Endothelial cell (in vitro differentiated cells): Measurements from ENCODE around the gene CHMP4B. TPM values are rescaled to one million over a fixed set of nuclear protein-coding genes. Genes with fewer than 3 reads are reported as not detected.
A peak's percentile ranks its signal among the peaks of the same experiment; 100 is the strongest.

Source experiments
- DNase-seq: peaks from one replicate; pipeline ENCODE4 v3.0.0; 2021; ENCODE audit warnings: low spot score
- H3K27ac Mint-ChIP-seq: one replicate; pipeline ENCODE4 v1.8.0; 2021; ENCODE audit warnings: mixed read lengths, inconsistent platforms; ENCODE audit not compliant: unreplicated experiment
- H3K27me3 Mint-ChIP-seq: one replicate; pipeline ENCODE4 v1.8.0; 2021; ENCODE audit warnings: mild to moderate bottlenecking, moderate library complexity, mixed read lengths, inconsistent platforms; ENCODE audit not compliant: unreplicated experiment
- H3K36me3 Mint-ChIP-seq: one replicate; pipeline ENCODE4 v1.8.0; 2021; ENCODE audit warnings: mild to moderate bottlenecking, low read depth, mixed read lengths, inconsistent platforms; ENCODE audit not compliant: unreplicated experiment
- H3K4me1 Mint-ChIP-seq: one replicate; pipeline ENCODE4 v1.8.0; 2021; ENCODE audit warnings: mild to moderate bottlenecking, mixed read lengths, inconsistent platforms; ENCODE audit not compliant: unreplicated experiment
- H3K4me3 Mint-ChIP-seq: one replicate; pipeline ENCODE4 v1.8.0; 2021; ENCODE audit warnings: mild to moderate bottlenecking, mixed read lengths, inconsistent platforms; ENCODE audit not compliant: unreplicated experiment
- H3K9me3 Mint-ChIP-seq: one replicate; pipeline ENCODE4 v1.8.0; 2021; ENCODE audit warnings: mixed read lengths, inconsistent platforms; ENCODE audit not compliant: unreplicated experiment
- total RNA-seq: library from RNA; stranded (reverse); fragmentation: NEBNext Ultra II Directional; extraction: Animal tissue kit (Norgen Biotek cat#: 25700); gene quantifications from one replicate; pipeline ENCODE4 v1.2.1, GENCODE V29; 2021; ENCODE audit not compliant: unreplicated experiment
- TF ChIP-seq, protein P1 (sequence below): fragments of 200-600 bp; sonication (generic); IDR thresholded peaks from one replicate; pipeline ENCODE4 v1.5.0; 2021; ENCODE audit warnings: antibody characterized with exemption; ENCODE audit not compliant: unreplicated experiment

CHMP4B gene
- total RNA-seq, 1 donor from 2014 or later, result 117 TPM

DNA sequence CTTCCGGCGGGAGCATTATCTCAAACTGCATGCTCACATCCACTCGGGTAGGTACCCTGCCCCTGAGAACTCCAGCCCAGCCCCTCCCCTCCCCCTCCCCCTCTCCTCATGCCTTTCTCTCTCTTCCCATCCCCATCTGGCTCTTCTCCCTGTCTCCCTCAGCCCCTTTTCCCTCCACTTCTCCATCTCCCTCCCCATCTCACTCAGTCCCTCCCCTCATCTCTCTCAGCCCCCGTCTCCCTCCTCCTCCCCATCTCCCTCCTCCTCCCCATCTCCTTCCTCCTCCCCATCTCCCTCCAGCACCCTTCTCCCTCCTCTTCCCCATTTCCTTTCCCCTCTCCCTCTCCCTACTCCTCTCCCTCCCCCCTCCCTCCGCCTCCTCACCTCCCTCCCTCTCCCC, 27.3 kb upstream of the CHMP4B start:
- H3K9me3 Mint-ChIP-seq, result no peaks in the 10 kb centered on the region
- H3K4me1 Mint-ChIP-seq, result peaks cover 15% of the 10 kb centered on the region

DNA sequence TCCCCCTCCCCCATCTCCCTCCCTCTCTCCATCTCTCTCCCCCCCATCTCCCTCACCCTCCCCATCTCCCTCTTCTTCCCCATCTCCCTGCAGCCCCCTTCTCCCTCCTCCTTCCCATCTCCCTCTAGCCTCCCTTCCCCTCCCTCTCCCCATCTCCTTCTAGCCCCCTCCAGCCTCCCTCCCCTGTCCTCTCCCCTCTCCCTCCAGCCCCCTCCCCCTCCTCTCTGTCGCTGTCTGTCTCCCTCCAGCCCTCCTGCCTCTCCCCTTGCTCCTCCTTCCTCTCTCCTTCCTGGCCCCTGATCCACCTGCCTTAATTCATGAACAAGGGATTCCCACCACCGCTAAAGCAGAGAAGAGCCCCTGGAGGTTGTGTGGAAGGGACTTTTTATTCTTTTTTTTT, 26.9 kb upstream of the CHMP4B start:
- Mint-ChIP-seq H3K36me3 (peaks cover 7% of the 10 kb centered on the region), H3K27me3 (no peaks in the 10 kb centered on the region), H3K4me3 (no peak overlapping the region), H3K4me1 (peaks cover 18% of the 10 kb centered on the region), H3K27ac (no peak overlapping the region), H3K9me3 (no peaks in the 10 kb centered on the region)
- TF ChIP-seq, protein P1, sequence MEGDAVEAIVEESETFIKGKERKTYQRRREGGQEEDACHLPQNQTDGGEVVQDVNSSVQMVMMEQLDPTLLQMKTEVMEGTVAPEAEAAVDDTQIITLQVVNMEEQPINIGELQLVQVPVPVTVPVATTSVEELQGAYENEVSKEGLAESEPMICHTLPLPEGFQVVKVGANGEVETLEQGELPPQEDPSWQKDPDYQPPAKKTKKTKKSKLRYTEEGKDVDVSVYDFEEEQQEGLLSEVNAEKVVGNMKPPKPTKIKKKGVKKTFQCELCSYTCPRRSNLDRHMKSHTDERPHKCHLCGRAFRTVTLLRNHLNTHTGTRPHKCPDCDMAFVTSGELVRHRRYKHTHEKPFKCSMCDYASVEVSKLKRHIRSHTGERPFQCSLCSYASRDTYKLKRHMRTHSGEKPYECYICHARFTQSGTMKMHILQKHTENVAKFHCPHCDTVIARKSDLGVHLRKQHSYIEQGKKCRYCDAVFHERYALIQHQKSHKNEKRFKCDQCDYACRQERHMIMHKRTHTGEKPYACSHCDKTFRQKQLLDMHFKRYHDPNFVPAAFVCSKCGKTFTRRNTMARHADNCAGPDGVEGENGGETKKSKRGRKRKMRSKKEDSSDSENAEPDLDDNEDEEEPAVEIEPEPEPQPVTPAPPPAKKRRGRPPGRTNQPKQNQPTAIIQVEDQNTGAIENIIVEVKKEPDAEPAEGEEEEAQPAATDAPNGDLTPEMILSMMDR, result no peak
- no peak for DNase-seq

More for the DNA sequence above, 27.3 kb upstream of the CHMP4B start:
- H3K4me3 Mint-ChIP-seq, result no peak overlapping the region
- H3K36me3 Mint-ChIP-seq, result peaks cover 7% of the 10 kb centered on the region
- TF ChIP-seq, protein P1, result no peak
- no peak overlapping the region for H3K27ac Mint-ChIP-seq
- H3K27me3 Mint-ChIP-seq, result peaks cover 2% of the 10 kb centered on the region
- DNase-seq, result no peak

DNA sequence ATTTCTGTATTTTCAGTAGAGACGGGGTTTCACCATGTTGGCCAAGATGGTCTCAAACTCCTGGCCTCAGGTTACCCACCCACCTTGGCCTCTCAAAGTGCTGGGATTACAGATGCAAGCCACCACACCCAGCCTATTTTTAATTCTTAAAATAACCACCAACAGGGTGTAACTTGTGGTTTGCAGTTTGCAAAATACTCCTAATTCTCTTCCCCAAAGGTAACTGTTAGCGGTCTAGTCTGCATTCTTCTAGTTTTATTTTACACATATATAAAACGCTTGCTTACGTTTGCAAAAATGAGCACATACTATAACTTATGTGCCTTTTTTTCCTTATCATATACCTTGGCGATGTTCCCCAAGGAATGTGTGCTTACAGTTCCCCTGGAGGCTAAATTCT, 25.6 kb upstream of the CHMP4B start:
- TF ChIP-seq, protein P1, result no peak
- H3K36me3 Mint-ChIP-seq, result peaks cover 7% of the 10 kb centered on the region
- no peaks in the 10 kb centered on the region for H3K9me3 Mint-ChIP-seq
- no peak overlapping the region for H3K4me3 Mint-ChIP-seq
- peaks cover 28% of the 10 kb centered on the region for H3K4me1 Mint-ChIP-seq
- DNase-seq, result no peak
- no peak overlapping the region for H3K27ac Mint-ChIP-seq
- H3K27me3 Mint-ChIP-seq, result no peaks in the 10 kb centered on the region

DNA sequence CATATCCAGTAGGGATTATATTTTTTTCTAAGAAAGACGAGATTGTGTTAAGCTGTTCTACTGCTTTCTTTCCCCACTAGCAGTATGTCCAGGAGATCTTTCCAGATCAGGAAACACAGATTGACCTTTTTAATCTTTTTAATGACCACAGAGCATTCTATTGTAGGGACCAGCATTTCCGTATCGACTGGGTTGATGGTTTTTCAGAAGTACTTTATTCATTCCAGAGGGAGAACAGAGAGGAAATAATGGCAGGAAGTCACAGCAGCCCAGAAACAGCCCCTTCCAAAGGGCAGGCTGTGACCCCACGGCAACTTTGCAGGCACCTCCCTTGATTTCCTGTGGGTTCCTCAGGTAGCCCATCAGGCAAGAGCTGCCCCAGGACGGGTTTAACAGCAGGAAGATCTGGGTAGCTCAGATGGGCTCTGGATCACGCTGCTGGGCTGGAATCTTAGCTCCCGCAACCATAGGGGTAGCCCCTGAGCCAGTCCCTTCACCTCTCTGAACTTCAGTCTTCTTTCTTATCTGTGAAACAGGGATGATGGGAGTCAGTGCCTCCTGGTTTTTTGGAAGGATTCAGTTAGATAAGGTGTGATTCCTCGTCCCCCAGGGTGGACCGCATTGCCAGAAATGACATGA, 23.8 kb upstream of the CHMP4B start:
- H3K36me3 Mint-ChIP-seq, result peaks cover 6% of the 10 kb centered on the region
- TF ChIP-seq, protein P1, result no peak
- H3K27ac Mint-ChIP-seq, result peak overlapping the region; percentile 51
- no peak overlapping the region for H3K4me3 Mint-ChIP-seq
- peaks cover 30% of the 10 kb centered on the region for H3K4me1 Mint-ChIP-seq
- peak; percentile 11 for DNase-seq
- no peaks in the 10 kb centered on the region for H3K9me3 Mint-ChIP-seq
- H3K27me3 Mint-ChIP-seq, result no peaks in the 10 kb centered on the region

DNA sequence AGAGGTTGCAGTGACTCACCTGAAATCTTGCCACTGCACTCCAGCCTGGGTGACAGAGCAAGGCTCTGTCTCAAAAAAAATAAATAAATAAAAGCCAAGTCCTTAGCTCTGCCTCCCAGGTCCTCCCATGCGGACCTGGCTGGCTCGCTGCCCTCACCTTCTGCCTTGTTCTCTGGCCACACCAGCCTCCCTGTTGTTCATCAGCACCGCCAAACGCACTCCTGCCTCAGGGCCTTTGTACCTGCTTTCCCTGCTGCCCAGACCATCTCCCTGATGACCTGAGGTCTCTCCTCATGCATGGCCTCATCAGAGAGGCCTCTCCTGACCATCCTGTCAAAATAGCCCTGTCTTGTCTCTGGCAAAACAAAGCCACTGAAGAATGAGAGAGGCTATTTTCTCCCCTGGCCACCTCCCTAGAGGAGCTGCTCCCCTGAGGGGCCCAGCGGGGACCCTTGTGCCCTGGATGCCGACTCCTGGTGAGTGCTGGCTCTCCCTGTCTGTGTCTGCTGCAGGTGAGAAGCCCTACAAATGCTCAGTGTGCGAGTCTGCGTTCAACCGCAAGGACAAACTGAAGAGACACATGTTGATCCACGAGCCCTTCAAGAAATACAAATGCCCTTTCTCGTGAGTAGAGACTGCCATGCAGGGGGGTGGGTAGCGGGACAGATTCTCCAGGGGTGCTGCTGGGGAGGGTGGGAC, 22.6 kb upstream of the CHMP4B start:
- no peak for DNase-seq
- Mint-ChIP-seq H3K9me3 (no peaks in the 10 kb centered on the region), H3K27ac (no peak overlapping the region), H3K4me1 (peaks cover 35% of the 10 kb centered on the region), H3K27me3 (no peaks in the 10 kb centered on the region), H3K36me3 (peaks cover 5% of the 10 kb centered on the region), H3K4me3 (no peak overlapping the region)
- TF ChIP-seq, protein P1, result no peak
